CD4-positive, alpha-beta T cell treated with Interleukin-6 for 4 hours (primary cell): ENCODE results near the gene WDFY3.

Source experiments
- DNase-seq: peaks from one replicate; pipeline ENCODE4 v3.0.0-alpha.2; 2020; ENCODE audit warnings: mixed read lengths

WDFY3 gene

GRCh38 chr4:84661191-84661939, 305.1 kb downstream of the WDFY3 start:
- no peak for DNase-seq

GRCh38 chr4:84660606-84661005, 305.9 kb downstream of the WDFY3 start:
- no peak for DNase-seq

- no peak for DNase-seq
Observed at GRCh38 chr4:84652478-84652877, 314.0 kb downstream of the WDFY3 start.

- no peak for DNase-seq
Observed at GRCh38 chr4:84651499-84651898, 315.0 kb downstream of the WDFY3 start.

- DNase-seq: no peak
Observed at GRCh38 chr4:84648863-84649647, 317.4 kb downstream of the WDFY3 start.

GRCh38 chr4:84648178-84648577, 318.3 kb downstream of the WDFY3 start:
- no peak for DNase-seq

- no peak for DNase-seq
Observed at GRCh38 chr4:84647312-84647884, 319.1 kb downstream of the WDFY3 start.

GRCh38 chr4:84644087-84644486, 322.4 kb downstream of the WDFY3 start:
- DNase-seq: no peak

GRCh38 chr4:84639145-84639544, 327.3 kb downstream of the WDFY3 start:
- no peak for DNase-seq

GRCh38 chr4:84638092-84638491, 328.4 kb downstream of the WDFY3 start:
- no peak for DNase-seq

- DNase-seq: no peak
Observed at GRCh38 chr4:84634961-84635360, 331.5 kb downstream of the WDFY3 start.

- no peak for DNase-seq
Observed at GRCh38 chr4:84632092-84632491, 334.4 kb downstream of the WDFY3 start.

- no peak for DNase-seq
Observed at GRCh38 chr4:84631573-84631972, 334.9 kb downstream of the WDFY3 start.

- no peak for DNase-seq
Observed at GRCh38 chr4:84626673-84627072, 339.8 kb downstream of the WDFY3 start.

GRCh38 chr4:84623661-84624060, 342.8 kb downstream of the WDFY3 start:
- DNase-seq: no peak

GRCh38 chr4:84622959-84623358, 343.5 kb downstream of the WDFY3 start:
- no peak for DNase-seq
